GM23338 (cell line): Measurements from ENCODE around the gene SYT6.

Source experiments
- CREB1 ChIP-seq: fragments of 250-450 bp; sonication (Bioruptor Pico); IDR thresholded peaks from 2 replicates; pipeline ENCODE4 v1.5.0; 2020; ENCODE audit warnings: low read depth, mild to moderate bottlenecking, moderate library complexity
- CTCF ChIP-seq, 2 experiments: fragments of 200-600 bp in 1 of 2; sonication (generic) in 1 of 2; conservative IDR thresholded peaks; 2 replicates each; pipeline versions ENCODE4 v1.5.1 to v1.6.1; 2016 to 2017; ENCODE audit warnings: antibody characterized with exemption in 2 of 2, low read depth in 2 of 2, mild to moderate bottlenecking in 2 of 2, moderate library complexity in 1 of 2
- EZH2 ChIP-seq: fragments of 200-600 bp; sonication (generic); IDR thresholded peaks from one replicate; pipeline ENCODE4 v1.8.0; 2017; ENCODE audit warnings: antibody characterized with exemption, mild to moderate bottlenecking, low read depth; ENCODE audit not compliant: unreplicated experiment
- EZH2phosphoT487 ChIP-seq: fragments of 200-600 bp; sonication (generic); IDR thresholded peaks from one replicate; pipeline ENCODE4 v1.8.1; 2018; ENCODE audit warnings: antibody characterized with exemption; ENCODE audit not compliant: unreplicated experiment
- JUNB ChIP-seq: IDR thresholded peaks from one replicate; pipeline ENCODE4 v1.6.1; 2016; ENCODE audit warnings: antibody characterized with exemption; ENCODE audit not compliant: unreplicated experiment
- POLR2AphosphoS5 ChIP-seq: IDR thresholded peaks from 2 replicates; pipeline ENCODE4 v1.6.1; 2016; ENCODE audit warnings: antibody characterized with exemption, low read depth
- REST ChIP-seq: IDR thresholded peaks from one replicate; pipeline ENCODE4 v1.6.1; 2018; ENCODE audit warnings: antibody characterized with exemption; ENCODE audit not compliant: unreplicated experiment

DNA sequence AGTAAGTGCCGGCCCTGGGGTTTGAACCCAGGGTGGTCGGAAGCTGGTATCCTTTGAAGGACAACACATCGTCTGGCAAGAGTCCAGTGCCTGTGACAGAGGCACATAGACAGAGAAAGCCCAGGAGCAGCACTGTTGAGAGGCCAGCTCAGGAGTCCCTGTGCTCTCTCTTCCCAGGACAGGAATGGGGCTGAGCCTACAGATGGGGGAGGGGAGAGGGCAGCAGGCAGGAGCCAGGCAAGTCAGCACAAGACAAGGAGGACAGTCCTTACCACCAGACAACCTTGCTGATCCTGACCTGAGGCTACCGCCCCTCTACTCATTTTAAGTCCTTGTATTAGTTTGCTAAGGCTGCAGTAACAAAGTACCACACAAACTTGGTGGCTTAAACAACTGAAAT, 27.7 kb upstream of the SYT6 start:
- no peak for TF ChIP-seq CTCF (conservative IDR thresholded peaks at IDR 0.05; ENCODE audit: low read depth in 2 of 2)
- TF ChIP-seq CREB1 (CRISPR knock-in tag): no peak
- no peak for TF ChIP-seq POLR2AphosphoS5
- TF ChIP-seq REST: no peak
- no peak for TF ChIP-seq EZH2
- TF ChIP-seq JUNB: no peak
- TF ChIP-seq EZH2phosphoT487: no peak
